SHP77 (cell line): Measurements from ENCODE around the gene SLC26A8.
"Not testable (repeated sequence)": the region's sequence is repeated elsewhere in the genome, so short reads cannot be mapped to it uniquely, and the experiment has no call there.

Experiments
- DNase-seq, 2 experiments: peaks; one replicate each; lab custom pipeline; 2025; lab: John Stamatoyannopoulos, UW

The SLC26A8 gene

DNA sequence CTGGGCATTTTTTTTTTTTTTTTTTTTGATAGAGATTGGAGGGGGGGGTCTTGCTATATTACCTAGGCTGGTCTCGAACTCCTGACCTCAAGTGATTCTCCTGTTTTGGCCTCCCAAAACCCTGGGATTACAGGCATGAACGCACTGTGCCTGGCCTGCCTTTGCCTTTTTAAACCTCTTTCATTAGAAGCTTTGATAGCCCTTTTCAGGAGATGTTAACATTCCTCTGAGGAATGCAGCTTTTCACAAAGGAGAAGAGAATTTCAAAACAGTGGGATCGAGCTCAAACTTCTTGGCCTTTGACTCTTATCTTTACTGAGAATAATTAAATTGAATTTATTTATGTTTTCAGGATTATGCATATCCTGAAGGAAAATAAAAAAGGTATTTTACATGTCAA lies 31.3 kb downstream of the SLC26A8 start:
- DNase-seq = no peak

- not testable (repeated sequence) for DNase-seq
Measured at GRCh38 chr6:35988047-35988446, 36.4 kb downstream of the SLC26A8 start.

DNA sequence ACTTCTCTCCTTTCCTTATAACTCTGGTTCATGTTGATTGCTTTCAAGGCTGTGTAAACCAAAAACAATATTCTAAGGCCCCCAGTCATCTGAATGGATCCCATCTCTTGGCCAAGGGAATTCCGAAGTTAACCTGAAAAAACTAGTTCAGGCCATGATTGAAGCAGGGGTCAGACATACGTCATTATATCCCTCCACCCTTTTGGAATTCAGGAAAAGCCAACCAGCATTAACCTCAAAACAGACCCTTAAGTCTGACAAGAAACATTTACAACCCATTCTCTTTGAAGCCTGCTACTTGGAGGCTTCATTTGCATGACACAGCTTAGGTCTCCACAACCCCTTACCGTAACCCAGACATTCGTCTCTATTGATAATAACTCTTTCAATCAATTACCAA lies 39.7 kb downstream of the SLC26A8 start:
- DNase-seq = no peak

DNA sequence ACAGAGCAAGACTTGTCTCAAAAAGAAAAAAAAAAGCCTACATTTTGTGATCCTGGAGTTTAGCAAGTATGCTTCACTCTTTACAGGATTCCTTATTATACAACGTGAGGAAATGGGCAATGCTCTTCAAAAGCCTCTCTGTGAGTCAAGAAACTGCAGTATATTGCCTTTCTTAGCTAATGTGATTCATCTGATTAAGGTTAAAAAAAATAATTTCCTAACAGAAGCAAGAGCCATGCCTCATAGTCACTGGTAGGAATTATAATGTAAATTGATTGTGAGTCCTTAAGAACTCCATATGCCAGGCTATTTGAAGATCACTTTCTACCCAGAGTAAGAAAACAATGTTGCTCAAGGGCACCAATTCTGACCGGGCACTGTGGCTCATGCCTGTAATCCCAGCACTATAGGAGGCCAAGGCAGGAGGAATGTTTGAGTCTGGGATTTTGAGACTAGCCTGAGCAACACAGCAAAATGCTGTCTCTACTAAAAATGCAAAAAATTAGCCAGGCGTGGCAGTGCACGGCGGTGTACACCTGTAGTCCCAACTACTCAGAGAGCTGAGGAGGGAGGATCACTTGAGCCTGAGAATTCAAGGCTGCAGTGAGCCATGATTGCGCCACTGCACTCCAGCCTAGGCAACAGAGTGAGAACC lies 43.3 kb downstream of the SLC26A8 start:
- DNase-seq = no peak

GRCh38 chr6:35980126-35980525 lies 44.3 kb downstream of the SLC26A8 start:
- not testable (repeated sequence) for DNase-seq

DNA sequence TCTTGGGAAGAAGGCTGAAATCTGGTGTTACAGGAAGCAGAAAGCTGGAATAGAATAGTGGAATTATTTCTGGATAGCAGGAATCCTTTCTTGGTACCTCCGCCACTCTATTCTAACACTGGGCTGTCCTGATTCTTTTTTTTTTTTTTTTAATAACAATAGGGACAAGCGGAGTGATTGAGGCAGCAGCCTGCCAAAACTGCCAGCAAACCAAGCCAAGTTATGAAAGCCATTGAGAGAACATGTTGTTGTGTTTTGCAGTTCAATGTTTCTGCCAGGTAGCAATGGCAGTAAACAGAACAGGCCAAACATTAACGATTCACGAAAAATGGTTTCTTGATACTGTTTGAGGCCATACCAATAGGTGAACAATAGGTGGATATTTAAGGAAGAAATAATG lies 47.1 kb downstream of the SLC26A8 start:
- DNase-seq = no peak

DNA sequence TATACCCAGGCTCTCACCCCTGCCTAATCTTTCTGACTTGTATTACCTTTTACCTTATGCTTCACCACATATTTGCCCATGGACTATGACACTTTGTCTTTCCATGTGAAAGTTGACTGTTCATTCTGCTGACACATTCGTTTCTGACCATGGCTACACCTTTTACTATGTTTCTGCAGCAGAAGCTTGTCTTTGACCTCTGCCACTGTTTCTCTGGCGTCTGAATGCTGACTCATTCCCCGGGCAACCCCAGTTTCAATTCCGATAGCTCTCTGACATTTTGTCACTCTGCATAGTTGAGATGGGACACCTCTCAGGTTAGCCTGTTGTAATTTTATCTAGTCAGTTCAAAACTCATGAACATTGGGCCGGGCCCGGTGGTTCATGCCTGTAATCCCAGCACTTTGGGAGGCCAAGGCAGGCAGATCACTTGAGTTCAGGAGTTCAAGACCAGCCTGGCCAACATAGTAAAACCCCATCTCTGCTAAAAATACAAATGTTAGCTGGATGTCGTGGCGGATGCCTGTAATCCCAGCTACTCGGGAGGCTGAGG lies 50.7 kb downstream of the SLC26A8 start:
- DNase-seq = no peak

- DNase-seq = no peak
Measured at GRCh38 chr6:35972471-35973367, 51.7 kb downstream of the SLC26A8 start.

GRCh38 chr6:35970181-35970580 lies 54.3 kb downstream of the SLC26A8 start:
- no peak for DNase-seq

DNA sequence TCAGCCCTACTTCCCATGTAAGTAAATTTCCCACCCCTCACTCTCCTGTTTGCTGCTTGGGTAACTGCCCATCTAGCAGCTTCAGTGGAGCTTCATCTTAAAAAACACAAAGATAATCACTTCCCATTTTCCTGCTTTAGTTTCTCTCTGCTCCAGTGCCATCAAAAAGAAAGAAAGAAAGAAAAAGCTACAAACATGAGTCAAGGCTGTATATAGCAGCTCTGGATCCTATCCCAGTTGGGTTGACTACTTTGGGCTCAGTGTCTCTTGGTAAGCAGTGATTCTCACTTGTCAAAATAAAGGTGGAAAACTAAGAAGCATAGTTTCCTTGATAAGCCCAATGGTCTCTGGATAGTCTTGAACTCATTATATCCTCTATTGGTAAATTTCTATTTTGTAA lies 54.8 kb downstream of the SLC26A8 start:
- DNase-seq = no peak

GRCh38 chr6:35968821-35969220 lies 55.6 kb downstream of the SLC26A8 start:
- DNase-seq = no peak

- no peak for DNase-seq
Measured at GRCh38 chr6:35967076-35967774, 57.2 kb downstream of the SLC26A8 start.

DNA sequence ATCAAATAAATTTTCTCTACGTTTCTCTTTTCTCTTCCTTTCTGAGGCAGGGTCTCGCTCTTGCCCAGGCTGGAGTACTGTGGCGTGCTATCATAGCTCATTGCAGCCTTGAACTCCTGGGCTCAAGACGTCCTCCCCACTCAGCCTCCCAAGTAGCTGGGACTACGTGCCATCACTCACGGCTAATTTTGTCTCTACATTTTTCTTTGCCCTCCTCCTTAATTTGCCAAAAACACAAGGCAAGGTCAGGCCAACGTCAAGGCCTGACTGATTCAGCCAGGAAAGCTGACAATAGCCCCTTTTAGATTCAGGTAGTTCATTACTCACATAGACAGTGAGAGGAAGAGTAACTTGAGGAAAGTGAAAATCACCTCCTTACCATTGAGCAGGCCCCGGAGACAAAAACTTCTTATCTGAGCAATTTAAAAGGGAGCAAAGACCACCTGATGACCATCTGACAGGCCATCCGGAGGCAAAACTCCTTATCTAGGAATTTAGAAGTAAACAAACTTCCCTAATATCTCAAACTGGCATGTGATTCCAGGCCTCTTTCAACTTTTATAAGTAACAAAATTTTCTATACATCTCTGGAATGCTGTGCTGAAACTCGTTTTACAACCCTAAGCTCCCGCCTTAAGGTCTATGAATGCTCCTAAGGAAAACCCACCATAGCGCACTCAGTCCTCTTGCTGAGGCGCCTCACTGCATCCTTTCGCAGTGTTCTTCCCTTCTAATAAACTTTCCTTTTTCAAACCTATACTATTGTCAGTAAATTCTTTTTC lies 61.5 kb downstream of the SLC26A8 start:
- DNase-seq = no peak

- DNase-seq = no peak
Measured at GRCh38 chr6:35960187-35960586, 64.3 kb downstream of the SLC26A8 start.

GRCh38 chr6:35955970-35956369 lies 68.5 kb downstream of the SLC26A8 start:
- DNase-seq = no peak

GRCh38 chr6:35955521-35955920 lies 68.9 kb downstream of the SLC26A8 start:
- DNase-seq = no peak

DNA sequence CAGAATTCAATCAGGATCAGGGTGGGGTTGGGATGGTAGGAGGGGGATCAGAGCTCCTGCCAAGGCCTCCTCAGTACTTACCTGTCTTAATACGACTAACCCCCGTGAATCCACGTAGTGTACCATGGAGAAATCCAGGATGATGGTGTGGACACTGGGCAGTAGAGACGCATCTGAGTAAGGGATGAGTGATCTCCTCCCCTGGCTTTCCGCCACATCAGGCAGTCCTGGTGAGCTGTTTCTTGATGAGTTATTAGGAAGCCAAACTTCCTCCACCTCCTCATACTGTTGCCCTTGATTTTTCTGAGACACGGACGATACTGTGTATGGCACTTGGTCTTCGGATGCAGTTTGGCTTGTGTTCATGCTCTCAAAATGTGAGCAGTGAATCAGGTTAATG lies 69.4 kb downstream of the SLC26A8 start:
- no peak for DNase-seq

DNA sequence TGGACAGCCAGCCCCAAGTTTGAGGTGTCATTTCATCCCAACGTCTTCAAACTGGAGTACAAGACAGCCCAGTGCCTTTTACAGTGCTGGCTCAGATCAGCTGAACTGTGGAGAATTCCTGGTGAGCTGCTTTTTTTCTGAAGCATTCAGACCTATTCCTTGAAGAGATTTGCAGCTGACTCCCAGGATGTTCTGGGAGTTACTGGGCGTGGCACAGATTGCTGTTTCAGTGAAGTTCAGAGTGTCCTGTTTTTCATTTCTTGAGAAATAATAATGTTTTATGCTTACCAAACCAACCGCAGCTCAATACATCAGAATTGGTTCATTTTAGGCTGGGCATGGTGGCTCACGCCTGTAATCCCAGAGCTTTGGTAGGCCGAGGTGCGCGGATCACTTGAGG lies 70.1 kb downstream of the SLC26A8 start:
- no peak for DNase-seq

- DNase-seq = no peak
Measured at GRCh38 chr6:35948725-35949124, 75.7 kb downstream of the SLC26A8 start.

- no peak for DNase-seq
Measured at GRCh38 chr6:35945650-35946025, 78.8 kb downstream of the SLC26A8 start.

- no peak for DNase-seq
Measured at GRCh38 chr6:35943390-35943789, 81.1 kb downstream of the SLC26A8 start.

- DNase-seq = no peak
Measured at GRCh38 chr6:35942355-35942754, 82.1 kb downstream of the SLC26A8 start.
